ENCODE measurements around the gene CCDC83. TPM values are rescaled to one million over a fixed set of nuclear protein-coding genes. Genes with fewer than 3 reads are reported as not detected.
"Not testable (repeated sequence)": the region's sequence is repeated elsewhere in the genome, so short reads cannot be mapped to it uniquely, and the experiment has no call there.

The CCDC83 gene
- total and polyA plus RNA-seq, 9 donors: not detected

- H3K9me3 ChIP-seq (replicated peaks; ENCODE audit: control insufficient read depth, low read depth, low read length): no peaks in the 10 kb centered on the region
- H3K27ac ChIP-seq (ENCODE audit: low read length): no peak overlapping the region
- no peak overlapping the region for H3K4me3 ChIP-seq (ENCODE audit: low read length)
- H3K4me1 ChIP-seq (ENCODE audit: control insufficient read depth, insufficient read depth, low read length): no peaks in the 10 kb centered on the region
- WGBS (ENCODE audit: insufficient coverage): no CpG with 5 or more reads among the region's 3 CpGs
- H3K36me3 ChIP-seq (ENCODE audit: control insufficient read depth, insufficient read depth, low read length): no peaks in the 10 kb centered on the region
- H3K27me3 ChIP-seq (ENCODE audit: control insufficient read depth, insufficient read depth, low read length): no peaks in the 10 kb centered on the region
- DNase-seq: no peak
These were observed 48.6 kb downstream of the CCDC83 start for GRCh38 chr11:85903811-85904210.

GRCh38 chr11:85912414-85912813, 57.2 kb downstream of the CCDC83 start:
- Histone ChIP-seq H3K9me3 (replicated peaks; ENCODE audit: control insufficient read depth, low read depth, low read length) (peaks cover 5% of the 10 kb centered on the region), H3K4me1 (ENCODE audit: control insufficient read depth, insufficient read depth, low read length) (no peaks in the 10 kb centered on the region), H3K36me3 (ENCODE audit: control insufficient read depth, insufficient read depth, low read length) (no peaks in the 10 kb centered on the region), H3K27me3 (ENCODE audit: control insufficient read depth, insufficient read depth, low read length) (no peaks in the 10 kb centered on the region), H3K4me3 (ENCODE audit: low read length) (no peak overlapping the region), H3K27ac (ENCODE audit: low read length) (no peak overlapping the region)
- DNase-seq: peak; percentile 10
- WGBS (ENCODE audit: insufficient coverage): 51% methylated on average over 2 of the region's 2 CpGs

GRCh38 chr11:85913513-85913912, 58.3 kb downstream of the CCDC83 start:
- no peaks in the 10 kb centered on the region for H3K36me3 ChIP-seq (ENCODE audit: control insufficient read depth, insufficient read depth, low read length)
- H3K4me1 ChIP-seq (ENCODE audit: control insufficient read depth, insufficient read depth, low read length): no peaks in the 10 kb centered on the region
- H3K9me3 ChIP-seq (replicated peaks; ENCODE audit: control insufficient read depth, low read depth, low read length): peaks cover 5% of the 10 kb centered on the region
- H3K27me3 ChIP-seq (ENCODE audit: control insufficient read depth, insufficient read depth, low read length): no peaks in the 10 kb centered on the region
- no peak overlapping the region for H3K27ac ChIP-seq (ENCODE audit: low read length)
- no peak overlapping the region for H3K4me3 ChIP-seq (ENCODE audit: low read length)
- DNase-seq: peak; percentile 17

- no peak for DNase-seq
- H3K4me3 ChIP-seq (ENCODE audit: low read length): no peak overlapping the region
- H3K27me3 ChIP-seq (ENCODE audit: control insufficient read depth, insufficient read depth, low read length): no peaks in the 10 kb centered on the region
- H3K4me1 ChIP-seq (ENCODE audit: control insufficient read depth, insufficient read depth, low read length): no peaks in the 10 kb centered on the region
- 100% methylated on average over 2 of the region's 6 CpGs for WGBS (ENCODE audit: insufficient coverage)
- H3K36me3 ChIP-seq (ENCODE audit: control insufficient read depth, insufficient read depth, low read length): no peaks in the 10 kb centered on the region
- H3K27ac ChIP-seq (ENCODE audit: low read length): no peak overlapping the region
- H3K9me3 ChIP-seq (replicated peaks; ENCODE audit: control insufficient read depth, low read depth, low read length): peaks cover 5% of the 10 kb centered on the region
These were observed 59.2 kb downstream of the CCDC83 start for GRCh38 chr11:85914425-85914824.

- WGBS (ENCODE audit: insufficient coverage): no CpG with 5 or more reads among the region's 4 CpGs
- Histone ChIP-seq H3K9me3 (replicated peaks; ENCODE audit: control insufficient read depth, low read depth, low read length) (peaks cover 5% of the 10 kb centered on the region), H3K4me1 (ENCODE audit: control insufficient read depth, insufficient read depth, low read length) (no peaks in the 10 kb centered on the region), H3K36me3 (ENCODE audit: control insufficient read depth, insufficient read depth, low read length) (no peaks in the 10 kb centered on the region), H3K27ac (ENCODE audit: low read length) (no peak overlapping the region), H3K4me3 (ENCODE audit: low read length) (no peak overlapping the region), H3K27me3 (ENCODE audit: control insufficient read depth, insufficient read depth, low read length) (no peaks in the 10 kb centered on the region)
- DNase-seq: no peak
These were observed 64.0 kb downstream of the CCDC83 start for GRCh38 chr11:85918910-85919794.

- Histone ChIP-seq H3K27me3 (ENCODE audit: control insufficient read depth, insufficient read depth, low read length) (no peaks in the 10 kb centered on the region), H3K9me3 (replicated peaks; ENCODE audit: control insufficient read depth, low read depth, low read length) (no peaks in the 10 kb centered on the region), H3K4me1 (ENCODE audit: control insufficient read depth, insufficient read depth, low read length) (no peaks in the 10 kb centered on the region), H3K4me3 (ENCODE audit: low read length) (no peak overlapping the region), H3K27ac (ENCODE audit: low read length) (no peak overlapping the region), H3K36me3 (ENCODE audit: control insufficient read depth, insufficient read depth, low read length) (no peaks in the 10 kb centered on the region)
- WGBS (ENCODE audit: insufficient coverage): 83% methylated on average over 1 of the region's 1 CpG
- no peak for DNase-seq
These were observed 67.2 kb downstream of the CCDC83 start for GRCh38 chr11:85922367-85922766.

GRCh38 chr11:85923455-85923854, 68.3 kb downstream of the CCDC83 start:
- H3K4me1 ChIP-seq (ENCODE audit: control insufficient read depth, insufficient read depth, low read length): no peaks in the 10 kb centered on the region
- H3K27me3 ChIP-seq (ENCODE audit: control insufficient read depth, insufficient read depth, low read length): no peaks in the 10 kb centered on the region
- no peak overlapping the region for H3K27ac ChIP-seq (ENCODE audit: low read length)
- no peak for DNase-seq
- no peaks in the 10 kb centered on the region for H3K9me3 ChIP-seq (replicated peaks; ENCODE audit: control insufficient read depth, low read depth, low read length)
- H3K36me3 ChIP-seq (ENCODE audit: control insufficient read depth, insufficient read depth, low read length): no peaks in the 10 kb centered on the region
- 57% methylated on average over 1 of the region's 1 CpG for WGBS (ENCODE audit: insufficient coverage)
- no peak overlapping the region for H3K4me3 ChIP-seq (ENCODE audit: low read length)

GRCh38 chr11:85926653-85927214, 71.6 kb downstream of the CCDC83 start:
- not testable (repeated sequence) for H3K27me3 ChIP-seq (ENCODE audit: control insufficient read depth, insufficient read depth, low read length); H3K9me3 ChIP-seq (replicated peaks; ENCODE audit: control insufficient read depth, low read depth, low read length); H3K4me3 ChIP-seq (ENCODE audit: low read length); H3K4me1 ChIP-seq (ENCODE audit: control insufficient read depth, insufficient read depth, low read length); H3K27ac ChIP-seq (ENCODE audit: low read length); H3K36me3 ChIP-seq (ENCODE audit: control insufficient read depth, insufficient read depth, low read length); DNase-seq
- WGBS (ENCODE audit: insufficient coverage): no CpG with 5 or more reads among the region's 2 CpGs

GRCh38 chr11:85930879-85931366, 75.7 kb downstream of the CCDC83 start:
- no peak overlapping the region for H3K27ac ChIP-seq (ENCODE audit: low read length)
- no peaks in the 10 kb centered on the region for H3K36me3 ChIP-seq (ENCODE audit: control insufficient read depth, insufficient read depth, low read length)
- no peaks in the 10 kb centered on the region for H3K4me1 ChIP-seq (ENCODE audit: control insufficient read depth, insufficient read depth, low read length)
- H3K27me3 ChIP-seq (ENCODE audit: control insufficient read depth, insufficient read depth, low read length): peaks cover 4% of the 10 kb centered on the region
- no peak overlapping the region for H3K4me3 ChIP-seq (ENCODE audit: low read length)
- no peaks in the 10 kb centered on the region for H3K9me3 ChIP-seq (replicated peaks; ENCODE audit: control insufficient read depth, low read depth, low read length)
- WGBS (ENCODE audit: insufficient coverage): 82% methylated on average over 4 of the region's 11 CpGs
- DNase-seq: no peak

GRCh38 chr11:85934596-85935169, 79.5 kb downstream of the CCDC83 start:
- Histone ChIP-seq H3K36me3 (ENCODE audit: control insufficient read depth, insufficient read depth, low read length) (no peaks in the 10 kb centered on the region), H3K4me1 (ENCODE audit: control insufficient read depth, insufficient read depth, low read length) (no peaks in the 10 kb centered on the region), H3K27ac (ENCODE audit: low read length) (no peak overlapping the region), H3K9me3 (replicated peaks; ENCODE audit: control insufficient read depth, low read depth, low read length) (no peaks in the 10 kb centered on the region), H3K27me3 (ENCODE audit: control insufficient read depth, insufficient read depth, low read length) (peaks cover 4% of the 10 kb centered on the region), H3K4me3 (ENCODE audit: low read length) (no peak overlapping the region)
- DNase-seq: no peak
- WGBS (ENCODE audit: insufficient coverage): 41% methylated on average over 46 of the region's 47 CpGs

Data from muscle of leg (tissue), 11 donors.